GM12875 (cell line): Measurements from ENCODE around the gene BTBD2.

Source experiments
- H3K4me3 ChIP-seq: one replicate; pipeline ENCODE4 v1.5.1; 2011; ENCODE audit warnings: low read depth, low read length, control low read depth
- TF ChIP-seq, protein P1 (sequence below): IDR thresholded peaks from 2 replicates; pipeline ENCODE4 v1.5.1; 2011; ENCODE audit warnings: low read depth, mild to moderate bottlenecking, control low read depth, inconsistent platforms, low read length, moderate library complexity, borderline replicate concordance; ENCODE audit not compliant: insufficient read depth

Gene BTBD2

DNA sequence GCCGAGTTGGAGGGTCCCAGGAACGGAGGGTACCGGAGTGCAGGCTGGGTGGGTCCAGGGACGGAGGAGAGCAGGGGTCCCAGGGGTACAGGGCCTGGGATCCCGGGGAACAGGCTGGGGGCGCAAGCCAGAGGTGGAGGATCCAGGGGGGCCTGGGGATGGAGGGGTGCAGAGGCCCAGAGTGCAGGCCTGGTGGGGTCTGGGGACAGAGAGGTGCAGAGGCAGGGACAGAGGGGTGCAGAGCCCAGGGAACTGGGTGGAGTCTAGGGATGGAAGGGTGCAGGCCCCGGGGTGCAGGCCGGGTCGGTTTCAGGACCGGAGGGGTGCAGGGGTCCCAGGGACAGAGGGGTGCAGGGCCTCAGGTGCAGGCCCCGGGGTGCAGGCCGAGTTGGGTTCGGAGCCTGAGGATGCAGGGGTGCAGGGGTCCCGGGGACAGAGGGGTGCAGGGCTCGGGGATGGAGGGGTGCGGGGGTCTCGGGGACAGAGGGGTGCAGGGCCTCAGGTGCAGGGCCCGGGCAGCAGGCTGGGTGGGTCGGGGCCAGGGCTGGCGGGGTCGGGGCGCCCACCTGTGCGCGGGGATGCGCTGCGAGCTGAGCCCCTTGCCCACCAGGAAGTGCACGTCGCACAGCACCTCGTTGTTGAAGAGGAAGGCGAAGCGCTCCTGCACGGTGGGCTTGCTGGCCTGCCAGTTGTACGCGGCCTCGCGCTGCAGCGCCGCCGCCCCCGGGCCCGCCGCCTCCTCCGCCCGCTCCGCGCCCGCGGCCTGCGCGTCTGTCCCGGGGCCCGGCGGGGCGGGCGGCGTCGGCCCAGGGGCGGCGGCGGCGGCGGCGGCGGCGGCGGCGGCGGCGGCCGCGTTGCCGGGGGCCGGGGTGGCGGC is 545 bp downstream of the BTBD2 start:
- peak overlapping the region; percentile 74 for H3K4me3 ChIP-seq
- TF ChIP-seq, protein P1, sequence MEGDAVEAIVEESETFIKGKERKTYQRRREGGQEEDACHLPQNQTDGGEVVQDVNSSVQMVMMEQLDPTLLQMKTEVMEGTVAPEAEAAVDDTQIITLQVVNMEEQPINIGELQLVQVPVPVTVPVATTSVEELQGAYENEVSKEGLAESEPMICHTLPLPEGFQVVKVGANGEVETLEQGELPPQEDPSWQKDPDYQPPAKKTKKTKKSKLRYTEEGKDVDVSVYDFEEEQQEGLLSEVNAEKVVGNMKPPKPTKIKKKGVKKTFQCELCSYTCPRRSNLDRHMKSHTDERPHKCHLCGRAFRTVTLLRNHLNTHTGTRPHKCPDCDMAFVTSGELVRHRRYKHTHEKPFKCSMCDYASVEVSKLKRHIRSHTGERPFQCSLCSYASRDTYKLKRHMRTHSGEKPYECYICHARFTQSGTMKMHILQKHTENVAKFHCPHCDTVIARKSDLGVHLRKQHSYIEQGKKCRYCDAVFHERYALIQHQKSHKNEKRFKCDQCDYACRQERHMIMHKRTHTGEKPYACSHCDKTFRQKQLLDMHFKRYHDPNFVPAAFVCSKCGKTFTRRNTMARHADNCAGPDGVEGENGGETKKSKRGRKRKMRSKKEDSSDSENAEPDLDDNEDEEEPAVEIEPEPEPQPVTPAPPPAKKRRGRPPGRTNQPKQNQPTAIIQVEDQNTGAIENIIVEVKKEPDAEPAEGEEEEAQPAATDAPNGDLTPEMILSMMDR = no peak

DNA sequence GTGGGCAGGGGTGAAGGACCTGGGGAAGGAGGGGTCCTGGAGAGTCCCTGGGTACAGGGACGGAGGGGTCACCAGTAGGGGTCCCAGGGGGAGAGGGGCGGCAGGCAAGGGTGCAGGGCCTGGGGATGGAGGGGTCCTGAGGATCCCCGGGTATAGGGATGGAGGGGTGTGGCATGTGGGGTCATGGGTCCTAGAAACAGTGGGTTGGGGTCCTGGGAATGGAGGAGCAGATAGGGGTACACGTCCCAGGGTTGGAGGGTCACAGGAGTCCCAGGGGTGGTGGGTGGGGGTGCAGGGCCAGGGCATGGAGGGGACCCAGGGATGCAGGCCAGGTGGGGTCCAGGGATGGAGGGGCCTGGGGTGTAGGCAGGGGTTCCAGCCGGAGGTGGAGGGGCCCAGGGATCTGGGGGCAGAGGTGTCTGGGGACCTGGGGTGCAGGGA is 1.4 kb downstream of the BTBD2 start:
- TF ChIP-seq, protein P1 = no peak
- H3K4me3 ChIP-seq = no peak overlapping the region

DNA sequence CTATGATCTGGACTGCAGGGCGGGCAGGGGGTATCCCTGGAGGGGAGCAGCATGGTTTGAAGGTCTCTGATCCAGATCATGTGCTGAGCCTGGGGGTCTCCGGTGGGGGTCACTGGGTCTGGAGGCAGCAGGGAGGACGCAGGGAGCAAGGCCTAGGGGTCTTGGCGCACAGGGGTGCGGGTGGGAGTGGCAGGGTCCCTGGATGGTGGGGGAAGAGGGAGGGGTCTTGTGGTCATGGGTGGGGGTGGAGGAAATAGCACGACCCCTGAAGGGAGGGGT is 1.9 kb downstream of the BTBD2 start:
- TF ChIP-seq, protein P1 = no peak
- no peak overlapping the region for H3K4me3 ChIP-seq

DNA sequence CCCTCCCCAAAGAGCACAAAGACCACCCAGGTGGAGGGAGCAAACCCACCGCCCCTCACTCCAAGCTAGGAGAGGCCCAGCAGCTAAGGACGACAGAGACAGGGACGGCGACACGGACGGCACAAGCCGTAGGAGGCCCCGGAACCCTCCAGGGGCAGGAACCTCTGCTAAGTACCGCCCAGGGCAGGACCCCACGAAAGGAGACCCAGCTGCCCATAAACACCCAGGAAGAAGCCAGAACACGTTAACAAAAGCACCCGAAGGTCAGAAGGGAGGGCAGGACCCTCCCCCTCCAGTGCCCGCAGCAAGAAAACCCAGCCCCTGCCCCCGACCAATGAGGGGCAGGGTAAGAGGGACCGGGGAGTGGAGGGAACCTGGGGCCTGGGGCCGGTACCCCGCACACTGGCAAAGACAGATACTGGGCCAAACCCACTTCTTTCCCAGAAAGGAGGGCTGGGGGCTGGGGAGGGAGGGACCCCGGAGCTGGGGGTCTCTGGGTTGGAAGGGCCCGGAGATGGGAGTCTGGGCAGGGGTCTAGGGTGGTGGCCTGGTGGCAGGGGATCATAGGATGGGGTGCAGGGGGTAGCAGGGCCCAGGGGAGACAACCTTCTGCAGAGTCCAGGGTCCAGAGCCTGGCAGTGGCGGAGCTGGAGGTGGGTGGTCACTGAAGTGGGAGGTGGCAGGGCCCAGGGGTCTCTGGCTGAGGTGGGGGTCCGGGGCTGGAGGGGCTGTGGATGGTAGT is 2.4 kb downstream of the BTBD2 start:
- H3K4me3 ChIP-seq = no peak overlapping the region
- TF ChIP-seq, protein P1 = no peak

DNA sequence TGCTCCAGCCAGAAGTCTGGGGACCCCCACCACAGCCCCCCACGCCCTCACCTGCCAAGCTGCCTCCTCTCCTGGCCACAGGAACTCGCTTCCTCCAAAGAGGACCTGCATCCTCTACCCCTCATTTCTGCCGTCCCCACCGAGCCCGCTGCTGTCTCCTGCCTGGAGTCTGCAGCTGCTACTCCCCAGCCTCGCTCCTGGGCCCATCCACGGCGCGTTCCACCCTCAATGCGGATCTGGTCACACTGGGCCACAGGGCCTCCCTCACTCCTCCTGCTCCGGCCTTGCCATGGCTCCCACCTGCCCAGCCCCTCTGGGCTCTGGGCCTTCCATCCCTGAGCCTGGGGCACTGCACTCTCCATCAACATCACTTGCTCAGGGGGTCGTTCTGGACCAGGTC is 4.3 kb downstream of the BTBD2 start:
- TF ChIP-seq, protein P1 = no peak
- H3K4me3 ChIP-seq = no peak overlapping the region

DNA sequence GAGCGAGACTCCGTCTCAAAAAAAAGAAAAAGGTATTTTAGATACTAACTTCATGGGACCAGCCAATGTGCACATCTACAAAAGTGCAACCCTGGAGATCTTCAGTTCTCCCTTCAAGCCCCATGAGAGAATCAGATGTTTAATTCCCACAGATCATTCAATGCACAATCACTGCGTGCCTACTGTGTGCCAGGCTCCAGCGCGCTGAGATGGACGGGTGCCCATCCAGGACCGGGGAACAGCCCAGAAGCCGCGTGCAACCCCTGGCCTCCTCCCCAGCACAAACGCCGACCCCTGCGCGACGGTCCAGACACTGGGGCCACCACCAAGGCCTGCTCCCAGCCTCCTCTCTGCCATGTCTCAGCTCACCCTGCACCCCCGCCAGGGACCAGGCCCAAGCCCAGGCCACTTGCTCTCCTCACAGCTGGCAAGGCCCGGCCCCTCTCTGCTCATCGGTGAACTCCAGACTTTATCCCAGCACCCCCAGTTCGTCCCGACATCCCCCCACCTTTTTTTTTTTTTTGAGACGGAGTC is 5.3 kb downstream of the BTBD2 start:
- TF ChIP-seq, protein P1 = no peak
- H3K4me3 ChIP-seq = no peak overlapping the region
